ENCODE measurements around the gene FOXP1. TPM values are rescaled to one million over a fixed set of nuclear protein-coding genes. Genes with fewer than 3 reads are reported as not detected.

The FOXP1 gene
- total RNA-seq, 1 donor from 2014 or later, result 33.2 TPM

- no peaks in the 10 kb centered on the region for H3K27me3 ChIP-seq (ENCODE audit: control insufficient read depth, insufficient read depth, low read length)
- no peak overlapping the region for H3K4me3 ChIP-seq (ENCODE audit: low read depth, low read length)
- no peak for TF ChIP-seq CTCF (IDR thresholded peaks at IDR 0.05; ENCODE audit: insufficient read depth, low read length, severe bottlenecking)
- FAIRE-seq (no peak), DNase-seq (ENCODE audit: low read depth) (no peak)
- no peaks in the 10 kb centered on the region for H3K36me3 ChIP-seq (ENCODE audit: control insufficient read depth, insufficient read depth, low read length)
Observed at GRCh38 chr3:70947579-70947978, 635.9 kb downstream of the FOXP1 start.

- no peaks in the 10 kb centered on the region for H3K36me3 ChIP-seq (ENCODE audit: control insufficient read depth, insufficient read depth, low read length)
- DNase-seq (ENCODE audit: low read depth) (no peak), FAIRE-seq (no peak)
- H3K27me3 ChIP-seq (ENCODE audit: control insufficient read depth, insufficient read depth, low read length), result no peaks in the 10 kb centered on the region
- no peak for TF ChIP-seq CTCF (IDR thresholded peaks at IDR 0.05; ENCODE audit: insufficient read depth, low read length, severe bottlenecking)
- no peak overlapping the region for H3K4me3 ChIP-seq (ENCODE audit: low read depth, low read length)
Observed at GRCh38 chr3:70943886-70944285, 639.6 kb downstream of the FOXP1 start.

GRCh38 chr3:70933105-70933810 is 650.3 kb downstream of the FOXP1 start:
- peak; percentile 70 for DNase-seq (ENCODE audit: low read depth)
- Histone ChIP-seq H3K4me3 (ENCODE audit: low read depth, low read length) (no peak overlapping the region), H3K36me3 (ENCODE audit: control insufficient read depth, insufficient read depth, low read length) (no peaks in the 10 kb centered on the region), H3K27me3 (ENCODE audit: control insufficient read depth, insufficient read depth, low read length) (no peaks in the 10 kb centered on the region)
- FAIRE-seq, result peak; percentile 52
- TF ChIP-seq CTCF (IDR thresholded peaks at IDR 0.05; ENCODE audit: insufficient read depth, low read length, severe bottlenecking), result no peak

GRCh38 chr3:70930066-70930465 is 653.5 kb downstream of the FOXP1 start:
- DNase-seq (ENCODE audit: low read depth) (no peak), FAIRE-seq (no peak)
- no peak for TF ChIP-seq CTCF (IDR thresholded peaks at IDR 0.05; ENCODE audit: insufficient read depth, low read length, severe bottlenecking)
- no peak overlapping the region for H3K4me3 ChIP-seq (ENCODE audit: low read depth, low read length)
- H3K36me3 ChIP-seq (ENCODE audit: control insufficient read depth, insufficient read depth, low read length), result no peaks in the 10 kb centered on the region
- no peaks in the 10 kb centered on the region for H3K27me3 ChIP-seq (ENCODE audit: control insufficient read depth, insufficient read depth, low read length)

GRCh38 chr3:70927239-70927638 is 656.3 kb downstream of the FOXP1 start:
- H3K4me3 ChIP-seq (ENCODE audit: low read depth, low read length), result no peak overlapping the region
- no peaks in the 10 kb centered on the region for H3K36me3 ChIP-seq (ENCODE audit: control insufficient read depth, insufficient read depth, low read length)
- TF ChIP-seq CTCF (IDR thresholded peaks at IDR 0.05; ENCODE audit: insufficient read depth, low read length, severe bottlenecking), result no peak
- FAIRE-seq, result no peak
- no peaks in the 10 kb centered on the region for H3K27me3 ChIP-seq (ENCODE audit: control insufficient read depth, insufficient read depth, low read length)
- no peak for DNase-seq (ENCODE audit: low read depth)

- no peak for DNase-seq (ENCODE audit: low read depth)
- Histone ChIP-seq H3K27me3 (ENCODE audit: control insufficient read depth, insufficient read depth, low read length) (no peaks in the 10 kb centered on the region), H3K4me3 (ENCODE audit: low read depth, low read length) (no peak overlapping the region), H3K36me3 (ENCODE audit: control insufficient read depth, insufficient read depth, low read length) (no peaks in the 10 kb centered on the region)
- no peak for TF ChIP-seq CTCF (IDR thresholded peaks at IDR 0.05; ENCODE audit: insufficient read depth, low read length, severe bottlenecking)
- no peak for FAIRE-seq
Observed at GRCh38 chr3:70926835-70927234, 656.7 kb downstream of the FOXP1 start.

All from bronchial epithelial cell (primary cell).